Measurements from ENCODE around the gene CCSER1.

The CCSER1 gene

DNA sequence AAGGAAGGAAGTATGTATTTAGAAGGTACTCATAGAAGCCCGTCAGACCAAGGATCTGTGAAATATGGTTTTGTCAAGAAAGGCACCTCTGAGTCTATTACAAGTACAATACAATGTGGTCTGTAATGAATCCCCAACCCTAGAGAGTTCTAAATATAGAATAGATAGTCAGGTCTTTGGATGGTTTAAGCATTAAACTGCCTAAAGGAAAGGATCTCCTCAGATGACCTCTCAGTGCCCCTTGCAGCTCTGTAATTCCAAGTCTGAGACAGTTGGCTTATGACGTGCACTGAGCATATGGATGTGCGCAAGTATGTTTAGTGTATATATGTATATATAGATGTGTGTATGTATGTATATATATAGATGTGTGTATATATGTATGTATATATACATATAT is 62.0 kb downstream of the CCSER1 start:
- Mint-ChIP-seq H3K9me3 (no peaks in the 10 kb centered on the region), H3K27me3 (ENCODE audit: low read depth) (no peaks in the 10 kb centered on the region), H3K36me3 (ENCODE audit: low read depth) (no peaks in the 10 kb centered on the region), H3K27ac (no peak overlapping the region), H3K4me3 (no peak overlapping the region), H3K4me1 (ENCODE audit: low read depth) (no peaks in the 10 kb centered on the region)
- no peak for DNase-seq (ENCODE audit: low spot score)

DNA sequence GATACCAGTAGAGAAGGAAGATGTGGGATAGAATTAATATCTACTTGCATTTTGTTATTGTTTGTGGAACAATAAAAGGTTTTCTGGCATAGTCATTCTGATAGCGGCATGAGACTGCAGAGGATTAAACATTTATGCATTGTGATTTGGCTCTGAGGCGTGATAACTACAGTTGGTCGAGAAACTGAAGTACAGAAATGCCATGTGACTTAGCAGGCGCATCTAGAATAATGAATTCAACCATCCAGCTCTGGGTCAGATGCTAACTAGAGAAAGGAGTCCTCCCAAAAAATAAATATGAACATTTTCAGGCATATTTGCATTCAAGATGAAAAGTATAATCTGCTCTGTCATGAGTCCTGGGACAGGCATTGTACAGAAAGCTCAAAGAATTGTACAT is 62.8 kb downstream of the CCSER1 start:
- Mint-ChIP-seq H3K27ac (no peak overlapping the region), H3K4me1 (ENCODE audit: low read depth) (no peaks in the 10 kb centered on the region), H3K4me3 (no peak overlapping the region), H3K27me3 (ENCODE audit: low read depth) (no peaks in the 10 kb centered on the region), H3K36me3 (ENCODE audit: low read depth) (no peaks in the 10 kb centered on the region), H3K9me3 (no peaks in the 10 kb centered on the region)
- no peak for DNase-seq (ENCODE audit: low spot score)

DNA sequence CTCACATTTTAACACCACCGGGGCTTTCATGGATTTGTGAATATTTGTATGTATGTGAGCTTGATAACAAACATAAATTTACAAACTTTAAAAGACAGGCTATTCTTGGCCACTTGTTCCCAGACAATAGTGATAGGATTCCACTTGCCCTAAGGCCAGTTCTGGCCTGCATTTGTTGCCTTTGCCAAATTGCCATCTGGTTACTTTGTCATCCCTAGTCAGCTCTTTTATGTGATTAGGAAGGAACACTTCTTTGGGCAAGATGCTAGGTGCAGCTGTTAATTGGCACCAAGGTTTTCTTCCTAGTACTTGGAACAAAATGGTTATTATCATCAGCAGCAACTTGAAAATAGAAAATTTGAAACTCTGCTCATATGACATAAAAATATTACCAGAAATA is 63.3 kb downstream of the CCSER1 start:
- no peak for DNase-seq (ENCODE audit: low spot score)
- H3K9me3 Mint-ChIP-seq, result no peaks in the 10 kb centered on the region
- H3K27ac Mint-ChIP-seq, result no peak overlapping the region
- no peaks in the 10 kb centered on the region for H3K27me3 Mint-ChIP-seq (ENCODE audit: low read depth)
- no peak overlapping the region for H3K4me3 Mint-ChIP-seq
- H3K4me1 Mint-ChIP-seq (ENCODE audit: low read depth), result no peaks in the 10 kb centered on the region
- H3K36me3 Mint-ChIP-seq (ENCODE audit: low read depth), result no peaks in the 10 kb centered on the region

DNA sequence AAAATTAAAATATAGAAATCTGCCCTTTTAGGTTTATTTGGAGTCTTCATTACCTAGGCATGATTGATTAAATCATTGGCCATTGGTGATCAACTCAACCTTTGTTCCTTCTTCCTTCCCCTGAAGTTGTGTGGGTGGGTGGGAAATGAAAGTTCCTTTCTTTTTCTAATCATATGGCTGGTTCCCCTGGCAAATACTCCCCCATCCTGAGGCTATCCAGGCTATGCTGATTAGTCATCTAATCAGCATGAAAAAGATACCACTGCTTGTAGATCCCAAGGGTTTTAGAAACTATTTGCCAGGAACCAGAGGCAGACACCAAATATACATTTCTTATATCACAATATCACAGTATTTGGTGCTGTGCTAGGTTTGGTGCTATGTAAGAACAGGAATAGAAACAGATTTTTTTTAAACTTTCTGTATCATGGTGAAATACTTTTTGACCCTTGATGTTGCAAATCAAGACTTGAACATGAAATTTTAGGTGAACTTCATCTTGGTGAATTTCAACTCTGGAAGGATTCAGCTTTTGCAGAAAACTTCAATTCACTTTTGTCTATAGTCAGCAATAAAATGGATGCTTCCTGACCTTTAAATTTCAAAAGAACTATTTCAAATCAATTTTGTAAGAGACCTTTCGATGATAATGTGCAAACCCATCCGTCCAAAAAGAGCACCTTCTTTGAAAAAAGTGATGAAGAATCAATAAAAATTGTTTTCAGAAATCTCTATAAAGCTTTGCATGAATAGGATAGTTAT is 71.1 kb downstream of the CCSER1 start:
- Mint-ChIP-seq H3K4me1 (ENCODE audit: low read depth) (no peaks in the 10 kb centered on the region), H3K27ac (no peak overlapping the region), H3K27me3 (ENCODE audit: low read depth) (no peaks in the 10 kb centered on the region), H3K4me3 (no peak overlapping the region), H3K9me3 (no peaks in the 10 kb centered on the region), H3K36me3 (ENCODE audit: low read depth) (no peaks in the 10 kb centered on the region)
- no peak for DNase-seq (ENCODE audit: low spot score)

DNA sequence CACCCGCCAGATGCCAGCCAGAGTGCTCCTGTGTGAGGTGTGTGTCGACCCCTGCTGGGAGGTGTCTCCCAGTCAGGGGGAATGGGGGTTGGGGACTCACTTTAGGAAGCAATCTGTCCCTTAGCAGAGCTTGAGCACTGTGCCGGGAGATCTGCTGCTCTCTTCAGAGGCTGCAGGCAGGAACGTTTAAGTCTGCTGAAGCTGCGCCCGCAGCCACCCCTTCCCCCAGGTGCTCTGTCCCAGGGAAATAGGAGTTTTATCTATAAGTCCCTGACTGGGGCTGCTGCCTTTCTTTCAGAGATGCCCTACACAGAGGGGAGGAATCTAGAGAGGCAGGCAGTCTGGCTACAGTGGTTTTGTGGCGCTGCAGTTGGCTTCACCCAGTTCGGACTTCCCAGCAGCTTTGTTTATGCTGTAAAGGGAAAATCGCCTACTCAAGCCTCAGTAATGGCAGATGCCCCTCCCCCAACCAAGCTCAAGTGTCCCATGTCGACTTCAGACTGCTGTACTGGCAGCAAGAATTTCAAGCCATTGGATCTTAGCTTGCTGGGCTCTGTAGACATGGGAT is 80.8 kb downstream of the CCSER1 start:
- no peak for DNase-seq (ENCODE audit: low spot score)
- no peaks in the 10 kb centered on the region for H3K4me1 Mint-ChIP-seq (ENCODE audit: low read depth)
- no peak overlapping the region for H3K27ac Mint-ChIP-seq
- no peaks in the 10 kb centered on the region for H3K27me3 Mint-ChIP-seq (ENCODE audit: low read depth)
- H3K9me3 Mint-ChIP-seq, result no peaks in the 10 kb centered on the region
- H3K4me3 Mint-ChIP-seq, result no peak overlapping the region
- H3K36me3 Mint-ChIP-seq (ENCODE audit: low read depth), result no peaks in the 10 kb centered on the region

DNA sequence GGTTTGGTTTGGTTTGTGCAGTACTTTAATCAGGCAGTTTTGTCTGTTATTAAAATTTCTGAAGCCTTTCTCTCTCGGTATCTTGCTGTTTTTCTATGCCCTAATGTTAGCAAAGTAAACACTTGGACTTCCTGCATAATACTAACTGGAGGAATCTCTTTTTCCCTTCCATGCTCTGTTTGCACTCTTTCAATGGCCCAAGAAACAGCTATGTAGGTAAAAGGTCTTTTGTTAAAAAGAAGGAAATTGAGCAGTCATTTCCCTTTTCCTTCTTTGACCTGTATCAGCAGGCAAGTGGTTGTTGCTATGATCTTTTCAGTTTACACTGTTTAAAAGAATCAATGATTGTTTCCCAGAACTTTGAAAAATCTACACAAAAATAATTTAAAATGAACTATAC is 82.7 kb downstream of the CCSER1 start:
- Mint-ChIP-seq H3K36me3 (ENCODE audit: low read depth) (no peaks in the 10 kb centered on the region), H3K27ac (no peak overlapping the region), H3K4me1 (ENCODE audit: low read depth) (no peaks in the 10 kb centered on the region)

DNA sequence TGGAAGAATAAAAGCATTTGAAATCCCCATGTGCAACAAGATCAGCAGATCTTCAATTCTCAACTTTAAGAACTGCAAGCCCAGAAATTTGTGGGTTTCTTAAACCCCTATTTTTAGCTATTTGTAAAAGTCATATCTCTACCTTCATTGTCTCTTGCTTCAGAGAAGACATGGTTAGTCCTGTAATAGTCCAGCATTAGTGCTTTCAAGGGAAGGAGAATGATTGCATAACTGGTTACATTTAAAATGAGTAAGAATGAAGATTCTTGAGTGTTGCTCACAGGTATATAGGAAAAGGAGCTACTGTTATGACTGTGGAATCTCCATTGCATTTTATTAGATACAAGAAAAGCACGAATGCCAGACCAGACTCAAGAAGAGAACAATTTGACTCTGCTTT is 84.0 kb downstream of the CCSER1 start:
- Mint-ChIP-seq H3K27me3 (ENCODE audit: low read depth) (no peaks in the 10 kb centered on the region), H3K4me1 (ENCODE audit: low read depth) (no peaks in the 10 kb centered on the region), H3K36me3 (ENCODE audit: low read depth) (no peaks in the 10 kb centered on the region), H3K9me3 (no peaks in the 10 kb centered on the region), H3K27ac (no peak overlapping the region), H3K4me3 (no peak overlapping the region)
- DNase-seq (ENCODE audit: low spot score), result no peak

More for the DNA sequence above, 82.7 kb downstream of the CCSER1 start:
- H3K27me3 Mint-ChIP-seq (ENCODE audit: low read depth), result no peaks in the 10 kb centered on the region
- no peak for DNase-seq (ENCODE audit: low spot score)
- no peak overlapping the region for H3K4me3 Mint-ChIP-seq
- H3K9me3 Mint-ChIP-seq, result no peaks in the 10 kb centered on the region

DNA sequence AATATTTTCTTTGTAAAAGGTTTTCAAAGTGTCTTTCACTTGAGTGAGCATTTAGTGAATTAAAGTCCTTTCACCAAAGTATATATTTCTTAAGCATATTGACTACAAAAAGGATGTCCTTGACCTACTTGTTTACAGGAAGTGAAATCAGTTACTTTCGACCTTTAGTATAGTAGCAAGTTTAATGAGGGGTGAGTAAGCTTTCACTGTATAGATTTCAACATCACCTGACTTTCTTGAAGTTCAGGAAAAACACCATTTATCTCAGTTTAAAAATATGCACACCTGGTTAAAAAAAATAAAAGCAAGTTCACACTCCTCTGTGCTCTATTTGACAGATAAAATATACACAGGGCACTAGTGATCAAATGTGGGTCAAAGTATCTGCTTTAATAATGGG is 88.1 kb downstream of the CCSER1 start:
- H3K4me1 Mint-ChIP-seq (ENCODE audit: low read depth), result no peaks in the 10 kb centered on the region
- no peaks in the 10 kb centered on the region for H3K27me3 Mint-ChIP-seq (ENCODE audit: low read depth)
- no peaks in the 10 kb centered on the region for H3K9me3 Mint-ChIP-seq
- H3K4me3 Mint-ChIP-seq, result no peak overlapping the region
- no peak for DNase-seq (ENCODE audit: low spot score)
- H3K27ac Mint-ChIP-seq, result no peak overlapping the region
- H3K36me3 Mint-ChIP-seq (ENCODE audit: low read depth), result no peaks in the 10 kb centered on the region

DNA sequence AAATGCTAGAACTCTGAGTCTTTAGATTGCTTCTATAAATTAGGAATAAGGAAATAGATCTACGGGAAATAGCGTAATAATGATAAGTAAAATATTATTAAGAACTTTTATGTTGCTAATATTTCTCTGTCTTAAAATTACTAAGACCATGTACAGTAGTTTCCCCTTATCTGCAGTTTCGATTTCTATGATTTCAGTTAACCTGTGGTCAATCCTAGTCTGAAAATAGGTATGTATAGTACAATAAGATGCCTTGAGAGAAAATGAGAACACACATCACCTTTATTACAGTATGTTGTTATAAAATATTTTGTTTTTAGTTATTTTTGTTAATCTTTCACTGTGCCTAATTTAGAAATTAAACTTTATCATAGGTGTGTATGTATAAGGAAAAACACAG is 92.6 kb downstream of the CCSER1 start:
- Mint-ChIP-seq H3K36me3 (ENCODE audit: low read depth) (no peaks in the 10 kb centered on the region), H3K4me1 (ENCODE audit: low read depth) (no peaks in the 10 kb centered on the region), H3K4me3 (no peak overlapping the region), H3K27me3 (ENCODE audit: low read depth) (no peaks in the 10 kb centered on the region), H3K27ac (no peak overlapping the region), H3K9me3 (no peaks in the 10 kb centered on the region)
- DNase-seq (ENCODE audit: low spot score), result no peak

DNA sequence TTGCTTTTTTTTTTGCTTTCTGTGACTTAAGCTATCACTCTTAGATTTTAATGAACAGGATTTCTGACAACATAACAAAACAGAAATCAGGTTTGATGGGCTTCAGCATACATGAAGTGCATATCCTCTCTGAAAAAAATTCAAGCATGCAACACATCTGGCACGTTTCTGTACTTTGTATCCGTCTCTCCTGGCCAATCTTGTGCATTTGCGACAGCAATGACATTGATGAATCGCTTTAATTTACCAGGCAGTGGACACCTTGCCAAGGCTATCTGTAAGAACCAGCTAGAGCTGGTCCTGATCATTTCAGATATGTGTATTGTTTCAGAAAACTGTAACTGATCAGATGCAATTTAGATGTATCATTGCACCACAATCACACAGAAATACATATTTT is 93.3 kb downstream of the CCSER1 start:
- no peak for DNase-seq (ENCODE audit: low spot score)
- Mint-ChIP-seq H3K36me3 (ENCODE audit: low read depth) (no peaks in the 10 kb centered on the region), H3K4me3 (no peak overlapping the region), H3K27me3 (ENCODE audit: low read depth) (no peaks in the 10 kb centered on the region), H3K27ac (no peak overlapping the region), H3K9me3 (no peaks in the 10 kb centered on the region), H3K4me1 (ENCODE audit: low read depth) (no peaks in the 10 kb centered on the region)

DNA sequence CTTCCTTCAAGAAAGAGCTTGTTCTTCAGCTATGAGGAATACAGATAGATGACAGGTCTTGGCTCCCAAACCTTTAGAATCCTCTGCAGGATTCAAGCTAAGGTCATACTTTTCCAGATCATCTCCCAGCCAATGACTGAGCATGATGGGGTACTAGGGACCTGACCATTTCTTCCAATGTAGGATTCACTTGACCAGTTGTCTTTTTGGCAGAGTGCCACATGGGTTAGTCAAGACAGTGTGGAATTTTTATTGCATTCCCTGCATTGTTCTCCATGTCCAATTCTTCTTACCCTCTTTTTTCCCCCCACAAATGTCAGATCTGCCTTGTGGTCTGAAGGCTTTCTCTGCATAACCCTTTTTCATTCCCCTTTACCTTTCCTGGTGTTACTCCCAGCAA is 99.5 kb downstream of the CCSER1 start:
- H3K4me3 Mint-ChIP-seq, result no peak overlapping the region
- no peak for DNase-seq (ENCODE audit: low spot score)
- no peaks in the 10 kb centered on the region for H3K9me3 Mint-ChIP-seq
- no peaks in the 10 kb centered on the region for H3K27me3 Mint-ChIP-seq (ENCODE audit: low read depth)
- no peaks in the 10 kb centered on the region for H3K36me3 Mint-ChIP-seq (ENCODE audit: low read depth)
- H3K27ac Mint-ChIP-seq, result no peak overlapping the region
- H3K4me1 Mint-ChIP-seq (ENCODE audit: low read depth), result no peaks in the 10 kb centered on the region

DNA sequence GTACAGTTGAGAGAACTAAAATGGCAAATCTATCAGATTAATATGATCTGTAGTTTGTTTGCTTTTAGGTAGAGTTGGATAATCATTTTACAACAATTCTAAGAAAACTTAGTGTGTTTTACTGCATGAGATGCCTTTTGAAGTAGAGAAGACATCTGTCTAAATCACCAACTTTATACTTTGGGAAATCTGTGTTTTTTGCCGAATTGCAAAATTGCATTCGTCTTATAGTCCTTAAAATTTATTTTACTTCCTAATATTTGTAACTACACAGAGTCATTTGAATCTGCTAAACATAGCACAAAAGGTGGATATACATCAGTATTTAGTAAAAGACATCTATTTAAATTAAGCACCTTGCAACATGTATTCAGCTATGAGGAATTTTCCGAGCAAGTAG is 100.0 kb downstream of the CCSER1 start:
- Mint-ChIP-seq H3K4me1 (ENCODE audit: low read depth) (no peaks in the 10 kb centered on the region), H3K9me3 (no peaks in the 10 kb centered on the region), H3K36me3 (ENCODE audit: low read depth) (no peaks in the 10 kb centered on the region), H3K4me3 (no peak overlapping the region), H3K27ac (no peak overlapping the region), H3K27me3 (ENCODE audit: low read depth) (no peaks in the 10 kb centered on the region)
- no peak for DNase-seq (ENCODE audit: low spot score)

DNA sequence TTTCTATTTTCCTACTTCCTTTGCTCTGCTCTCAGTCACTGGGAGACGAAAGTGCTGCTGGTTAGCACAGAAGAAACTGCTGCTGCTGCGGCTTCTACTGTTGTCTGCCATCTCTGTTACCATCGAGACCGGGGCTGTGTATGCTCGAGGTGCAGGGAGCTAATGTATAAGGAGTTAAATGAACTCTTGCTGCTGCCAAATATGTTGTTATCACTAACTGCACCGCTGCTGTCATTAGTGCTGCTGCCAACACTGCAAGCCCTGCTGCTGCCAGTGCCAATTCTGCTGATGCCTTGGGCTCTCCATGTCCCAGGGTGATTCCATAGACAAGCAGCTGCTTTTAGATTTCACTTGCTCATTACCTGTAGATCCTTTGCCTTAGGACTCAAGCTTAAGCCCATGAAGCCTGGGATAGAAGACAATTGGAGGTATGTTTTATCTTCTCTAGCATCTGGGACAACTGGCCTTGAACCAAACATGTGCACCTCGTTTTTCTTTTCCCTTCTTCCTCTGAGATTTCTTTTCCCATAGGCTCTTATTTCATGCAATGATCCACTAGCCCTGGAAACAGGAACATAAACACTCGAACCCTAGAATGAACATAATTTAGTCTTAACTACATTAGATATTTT is 107.8 kb downstream of the CCSER1 start:
- no peaks in the 10 kb centered on the region for H3K36me3 Mint-ChIP-seq (ENCODE audit: low read depth)
- H3K27ac Mint-ChIP-seq, result no peak overlapping the region
- H3K27me3 Mint-ChIP-seq (ENCODE audit: low read depth), result no peaks in the 10 kb centered on the region
- H3K9me3 Mint-ChIP-seq, result no peaks in the 10 kb centered on the region
- DNase-seq (ENCODE audit: low spot score), result no peak
- no peak overlapping the region for H3K4me3 Mint-ChIP-seq
- H3K4me1 Mint-ChIP-seq (ENCODE audit: low read depth), result no peaks in the 10 kb centered on the region

DNA sequence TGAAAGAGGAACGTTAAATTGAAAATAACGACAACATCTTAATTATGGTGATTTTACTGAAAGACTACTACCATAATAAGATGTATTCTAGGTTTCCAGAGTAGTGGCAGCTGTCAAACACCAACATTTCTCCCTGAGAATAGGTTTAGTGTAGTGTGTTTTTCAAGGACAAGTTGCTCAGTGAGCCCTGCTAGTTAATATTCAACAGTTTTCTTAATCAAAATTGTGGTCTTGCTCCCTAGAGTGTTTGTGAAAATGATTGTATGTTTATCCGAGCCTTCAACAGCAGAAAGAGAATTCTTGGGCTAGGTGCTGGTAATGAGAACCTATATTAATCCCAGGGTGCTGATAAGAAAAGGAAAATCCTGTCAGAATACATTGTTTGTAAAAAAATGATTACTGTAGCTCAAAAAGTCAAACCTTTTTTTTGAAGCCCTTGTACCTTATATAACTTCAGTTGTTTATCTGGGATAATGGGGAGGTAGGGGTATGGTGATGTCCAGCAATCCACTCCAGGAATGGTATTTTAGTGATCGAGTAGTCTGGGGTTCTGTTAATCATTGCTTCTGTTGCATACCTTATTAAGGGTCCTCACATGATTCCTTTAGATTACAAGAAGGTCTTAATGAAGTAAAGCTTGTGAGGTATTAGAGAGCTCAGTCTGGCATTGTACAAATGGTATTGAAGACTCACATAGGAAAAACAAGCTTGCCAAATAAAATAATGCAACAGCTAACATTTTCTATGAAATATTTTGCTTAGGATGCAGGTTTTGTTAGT is 110.7 kb downstream of the CCSER1 start:
- H3K4me3 Mint-ChIP-seq, result no peak overlapping the region
- H3K27me3 Mint-ChIP-seq (ENCODE audit: low read depth), result no peaks in the 10 kb centered on the region
- no peak for DNase-seq (ENCODE audit: low spot score)
- no peaks in the 10 kb centered on the region for H3K9me3 Mint-ChIP-seq
- H3K36me3 Mint-ChIP-seq (ENCODE audit: low read depth), result no peaks in the 10 kb centered on the region
- H3K27ac Mint-ChIP-seq, result no peak overlapping the region
- no peaks in the 10 kb centered on the region for H3K4me1 Mint-ChIP-seq (ENCODE audit: low read depth)
